RWPE1 (cell line): ENCODE measurements around the gene RAB11A.
A peak's percentile ranks its signal among the peaks of the same experiment; 100 is the strongest.

ENCODE experiments used
- CTCF ChIA-PET: fragments of 350-600 bp; sonication (Branson Sonifier 250); formaldehyde crosslinking; extraction: SDS; loops from one replicate; lab custom pipeline; 2021; lab: Yijun Ruan, JAX
- POLR2A ChIA-PET: fragments of 400-600 bp; formaldehyde crosslinking; extraction: SDS; loops from one replicate; lab custom pipeline; 2020; ENCODE audit warnings: antibody characterized with exemption; ENCODE audit not compliant: low non-redundant PET; lab: Yijun Ruan, JAX
- DNase-seq: peaks from one replicate; pipeline ENCODE4 v3.0.0; 2012; ENCODE audit warnings: low spot score
- H3K27ac ChIP-seq: fragments of 450-650 bp; 2 replicates; pipeline ENCODE4 v1.5.1; 2017
- TF ChIP-seq, protein P1 (sequence below): fragments of 450-650 bp; conservative IDR thresholded peaks from 2 replicates; pipeline ENCODE4 v1.5.1; 2017; ENCODE audit warnings: low read depth, mild to moderate bottlenecking

RAB11A gene

DNA sequence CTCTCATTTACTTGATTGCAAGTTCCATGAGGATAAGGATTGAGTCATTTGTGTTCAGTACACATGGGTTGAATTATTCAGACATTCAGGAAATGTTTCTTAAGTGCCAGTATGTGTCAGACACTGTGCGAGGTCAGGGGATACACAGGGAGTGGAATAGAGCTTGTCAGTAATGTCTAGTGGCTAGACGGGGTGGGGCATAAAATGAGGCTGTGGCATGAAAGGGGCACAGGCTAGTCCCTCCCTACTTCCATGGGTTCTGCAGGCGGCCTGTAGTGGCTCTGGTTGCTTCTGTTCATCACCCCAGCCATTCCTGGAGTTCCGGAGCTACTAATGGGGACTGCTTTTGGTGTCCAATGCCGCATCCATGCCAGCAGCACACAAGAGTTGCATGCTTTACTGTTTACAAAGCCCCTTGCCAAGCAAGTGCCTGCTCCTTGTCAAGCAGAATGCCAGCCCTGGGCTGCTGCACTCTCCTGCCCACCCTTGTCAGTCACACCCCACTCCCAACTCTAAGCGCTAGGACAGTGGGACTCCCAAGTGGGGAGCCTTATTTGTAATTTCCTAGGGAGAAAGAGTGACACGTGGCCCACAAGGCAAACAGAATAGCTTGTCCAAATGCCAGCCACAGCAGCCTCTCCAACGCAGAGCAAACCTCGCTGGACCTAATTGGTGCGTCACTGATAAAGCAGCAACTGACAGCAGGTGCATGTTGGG is 70.8 kb downstream of the RAB11A start:
- peak; percentile 87 for DNase-seq
- H3K27ac ChIP-seq: peak overlapping the region; percentile 69
- POLR2A ChIA-PET: no interaction called here
- CTCF ChIA-PET: no interaction called here
- TF ChIP-seq, protein P1, sequence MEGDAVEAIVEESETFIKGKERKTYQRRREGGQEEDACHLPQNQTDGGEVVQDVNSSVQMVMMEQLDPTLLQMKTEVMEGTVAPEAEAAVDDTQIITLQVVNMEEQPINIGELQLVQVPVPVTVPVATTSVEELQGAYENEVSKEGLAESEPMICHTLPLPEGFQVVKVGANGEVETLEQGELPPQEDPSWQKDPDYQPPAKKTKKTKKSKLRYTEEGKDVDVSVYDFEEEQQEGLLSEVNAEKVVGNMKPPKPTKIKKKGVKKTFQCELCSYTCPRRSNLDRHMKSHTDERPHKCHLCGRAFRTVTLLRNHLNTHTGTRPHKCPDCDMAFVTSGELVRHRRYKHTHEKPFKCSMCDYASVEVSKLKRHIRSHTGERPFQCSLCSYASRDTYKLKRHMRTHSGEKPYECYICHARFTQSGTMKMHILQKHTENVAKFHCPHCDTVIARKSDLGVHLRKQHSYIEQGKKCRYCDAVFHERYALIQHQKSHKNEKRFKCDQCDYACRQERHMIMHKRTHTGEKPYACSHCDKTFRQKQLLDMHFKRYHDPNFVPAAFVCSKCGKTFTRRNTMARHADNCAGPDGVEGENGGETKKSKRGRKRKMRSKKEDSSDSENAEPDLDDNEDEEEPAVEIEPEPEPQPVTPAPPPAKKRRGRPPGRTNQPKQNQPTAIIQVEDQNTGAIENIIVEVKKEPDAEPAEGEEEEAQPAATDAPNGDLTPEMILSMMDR: no peak

DNA sequence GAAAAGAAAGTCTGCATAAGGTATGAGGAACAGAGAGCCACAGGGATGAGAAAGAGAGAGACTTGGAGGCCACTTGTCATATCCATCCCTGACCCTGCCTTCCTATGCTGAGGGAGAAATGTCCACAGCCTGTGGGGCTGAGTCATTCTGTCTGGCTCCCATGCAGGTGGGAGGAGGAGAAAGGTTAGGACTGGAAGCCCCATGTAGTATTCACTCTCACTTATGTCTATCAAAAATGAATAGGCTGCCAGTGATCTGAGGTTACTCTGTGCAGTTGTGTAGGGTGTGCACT is 71.3 kb downstream of the RAB11A start:
- ChIA-PET POLR2A (no interaction called here), CTCF (no interaction called here)
- peak overlapping the region; percentile 69 for H3K27ac ChIP-seq
- TF ChIP-seq, protein P1: no peak
- peak; percentile 71 for DNase-seq
